HEK293T (cell line): ENCODE data around the gene VAMP3.

Experiments
- ARNT ChIP-seq: fragments of 450-650 bp; IDR thresholded peaks from 2 replicates; pipeline ENCODE4 v1.6.1; 2017; ENCODE audit warnings: mild to moderate bottlenecking
- BHLHE40 ChIP-seq: fragments of 450-650 bp; IDR thresholded peaks from 2 replicates; pipeline ENCODE4 v1.6.1; 2016; ENCODE audit warnings: mild to moderate bottlenecking, moderate library complexity, borderline replicate concordance
- ELF4 ChIP-seq: fragments of 450-650 bp; IDR thresholded peaks from 2 replicates; pipeline ENCODE4 v1.6.1; 2017; ENCODE audit warnings: antibody characterized with exemption
- FOXM1 ChIP-seq: fragments of 450-650 bp; IDR thresholded peaks from 2 replicates; pipeline ENCODE4 v1.6.1; 2017; ENCODE audit warnings: mild to moderate bottlenecking, borderline replicate concordance
- SUZ12 ChIP-seq: fragments of 450-650 bp; IDR thresholded peaks from 2 replicates; pipeline ENCODE4 v1.6.1; 2016; ENCODE audit warnings: mild to moderate bottlenecking
- TARDBP ChIP-seq: fragments of 450-650 bp; IDR thresholded peaks from 2 replicates; pipeline ENCODE4 v1.6.1; 2016
- TF ChIP-seq, protein P1 (sequence below): fragments of 450-650 bp; IDR thresholded peaks from 2 replicates; pipeline ENCODE4 v1.6.1; 2016

DNA sequence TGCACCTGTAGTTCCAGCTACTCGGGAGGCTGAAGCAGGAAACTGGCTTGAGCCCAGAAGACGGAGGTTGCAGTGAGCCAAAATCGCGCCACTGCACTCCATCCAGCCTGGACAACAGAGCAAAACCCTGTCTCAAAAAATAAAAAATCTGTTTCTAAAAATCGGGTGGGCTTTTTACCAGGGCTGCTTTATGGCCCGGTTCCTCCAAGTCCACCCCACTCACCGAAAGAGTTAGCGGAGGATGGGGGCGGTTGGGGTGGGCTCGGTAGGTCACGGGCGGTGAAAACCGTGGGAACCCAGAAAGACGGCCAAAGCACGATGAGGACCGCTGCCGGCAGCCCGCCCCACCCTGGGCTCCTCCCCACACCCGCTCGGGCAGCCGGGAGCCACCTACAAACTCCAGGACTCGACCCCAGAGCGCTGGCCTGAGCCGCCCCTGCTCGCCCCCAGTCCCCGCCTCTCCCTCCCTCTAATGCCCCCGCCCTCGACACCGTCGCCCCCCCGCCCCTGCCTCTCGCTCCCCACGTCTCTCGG is 12.1 kb downstream of the VAMP3 start:
- no peak for TF ChIP-seq SUZ12
- TF ChIP-seq ARNT: no peak
- no peak for TF ChIP-seq TARDBP
- no peak for TF ChIP-seq BHLHE40
- TF ChIP-seq, protein P1, sequence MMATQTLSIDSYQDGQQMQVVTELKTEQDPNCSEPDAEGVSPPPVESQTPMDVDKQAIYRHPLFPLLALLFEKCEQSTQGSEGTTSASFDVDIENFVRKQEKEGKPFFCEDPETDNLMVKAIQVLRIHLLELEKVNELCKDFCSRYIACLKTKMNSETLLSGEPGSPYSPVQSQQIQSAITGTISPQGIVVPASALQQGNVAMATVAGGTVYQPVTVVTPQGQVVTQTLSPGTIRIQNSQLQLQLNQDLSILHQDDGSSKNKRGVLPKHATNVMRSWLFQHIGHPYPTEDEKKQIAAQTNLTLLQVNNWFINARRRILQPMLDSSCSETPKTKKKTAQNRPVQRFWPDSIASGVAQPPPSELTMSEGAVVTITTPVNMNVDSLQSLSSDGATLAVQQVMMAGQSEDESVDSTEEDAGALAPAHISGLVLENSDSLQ: no peak
- TF ChIP-seq ELF4: no peak
- TF ChIP-seq FOXM1: no peak
